HepG2 (cell line): ENCODE measurements around the gene GPR137. TPM values are rescaled to one million over a fixed set of nuclear protein-coding genes. Genes with fewer than 3 reads are reported as not detected.
A peak's percentile ranks its signal among the peaks of the same experiment; 100 is the strongest.

Source experiments
- ARNT ChIP-seq: fragments of 450-650 bp; IDR thresholded peaks from 2 replicates; pipeline ENCODE4 v1.6.1; 2017
- EED ChIP-seq: sonication (generic); formaldehyde crosslinking; IDR thresholded peaks from 2 replicates; pipeline ENCODE4 v1.5.0; 2020; ENCODE audit warnings: mild to moderate bottlenecking, missing genetic modification reagents
- ELF1 ChIP-seq: sonication (generic); formaldehyde crosslinking; IDR thresholded peaks from 2 replicates; pipeline ENCODE4 v1.4.0; 2020; ENCODE audit warnings: missing genetic modification reagents
- GATAD2A ChIP-seq: IDR thresholded peaks from 2 replicates; pipeline ENCODE4 v1.6.1; 2016
- GLI4 ChIP-seq: sonication (generic); formaldehyde crosslinking; IDR thresholded peaks from 2 replicates; pipeline ENCODE4 v1.5.1; 2020; ENCODE audit warnings: missing genetic modification reagents, mild to moderate bottlenecking, moderate library complexity, borderline replicate concordance
- GPBP1L1 ChIP-seq: sonication (generic); formaldehyde crosslinking; IDR thresholded peaks from 2 replicates; pipeline ENCODE4 v1.5.0; 2020; ENCODE audit warnings: mild to moderate bottlenecking, missing genetic modification reagents
- HNF1A ChIP-seq, 2 experiments: sonication (generic) in 1 of 2; formaldehyde crosslinking in 1 of 2; IDR thresholded peaks; 2 replicates each; pipeline versions ENCODE4 v1.4.0 to v1.6.1; 2016 to 2020; ENCODE audit warnings: borderline replicate concordance in 1 of 2, low read depth in 1 of 2, mild to moderate bottlenecking in 1 of 2, missing genetic modification reagents in 1 of 2
- IKZF5 ChIP-seq: IDR thresholded peaks from 2 replicates; pipeline ENCODE4 v1.6.1; 2018; ENCODE audit warnings: missing genetic modification reagents, mild to moderate bottlenecking, missing compliant biosample characterization
- JDP2 ChIP-seq: sonication (generic); formaldehyde crosslinking; IDR thresholded peaks from 2 replicates; pipeline ENCODE4 v1.8.1; 2022; ENCODE audit warnings: missing genetic modification reagents, borderline replicate concordance
- JUN ChIP-seq: sonication (generic); formaldehyde crosslinking; IDR thresholded peaks from 2 replicates; pipeline ENCODE4 v1.4.0; 2020; ENCODE audit warnings: mild to moderate bottlenecking, missing genetic modification reagents
- MBD4 ChIP-seq: IDR thresholded peaks from 2 replicates; pipeline ENCODE4 v1.6.1; 2012; ENCODE audit warnings: low read length, inconsistent platforms, borderline replicate concordance
- MEIS2 ChIP-seq: sonication (generic); formaldehyde crosslinking; IDR thresholded peaks from 2 replicates; pipeline ENCODE4 v1.9.0; 2021; ENCODE audit warnings: mild to moderate bottlenecking, missing genetic modification reagents
- NAIF1 ChIP-seq: sonication (generic); formaldehyde crosslinking; IDR thresholded peaks from 2 replicates; pipeline ENCODE4 v1.5.0; 2020; ENCODE audit warnings: mild to moderate bottlenecking, missing genetic modification reagents, borderline replicate concordance
- RFXAP ChIP-seq: sonication (generic); formaldehyde crosslinking; IDR thresholded peaks from 2 replicates; pipeline ENCODE4 v1.4.0; 2020; ENCODE audit warnings: missing genetic modification reagents, borderline replicate concordance
- SMYD3 ChIP-seq: sonication (generic); formaldehyde crosslinking; IDR thresholded peaks from 2 replicates; pipeline ENCODE4 v1.8.1; 2023; ENCODE audit warnings: mild to moderate bottlenecking, missing genetic modification reagents
- SPEN ChIP-seq: sonication (generic); formaldehyde crosslinking; IDR thresholded peaks from 2 replicates; pipeline ENCODE4 v1.5.1; 2020; ENCODE audit warnings: low read depth, mild to moderate bottlenecking, missing genetic modification reagents
- TCF7 ChIP-seq: sonication (generic); IDR thresholded peaks from 2 replicates; pipeline ENCODE4 v1.6.1; 2016; ENCODE audit warnings: antibody characterized with exemption, low read depth
- TFDP1 ChIP-seq: IDR thresholded peaks from 2 replicates; pipeline ENCODE4 v1.6.1; 2016; ENCODE audit warnings: missing compliant biosample characterization, missing genetic modification reagents, borderline replicate concordance
- ZNF747 ChIP-seq: sonication (generic); formaldehyde crosslinking; IDR thresholded peaks from 2 replicates; pipeline ENCODE4 v1.8.1; 2023; ENCODE audit warnings: missing genetic modification reagents, mild to moderate bottlenecking, borderline replicate concordance
- polyA plus RNA-seq, 8 experiments: library from polyadenylated mRNA; depleted of rRNA in 3 of 8; stranded (reverse) in 7 of 8; unstranded in 1 of 8; fragments of >200 nt; fragmentation: Illumina TruSeq in 4 of 8; extraction: Trizol in 4 of 8; gene quantifications; 2 replicates each; pipeline versions ENCODE4 v1.2.1 to v1.2.3, GENCODE V29; 2011 to 2016; ENCODE audit warnings: low read depth in 4 of 8, missing spikeins in 1 of 8, mixed read lengths in 1 of 8; ENCODE audit not compliant: insufficient read depth in 1 of 8
- total RNA-seq, 5 experiments: library from RNA; depleted of rRNA; stranded (reverse); fragments of >200 nt; fragmentation: Illumina TruSeq; extraction: Trizol; gene quantifications; 2 replicates each; pipeline ENCODE4 v1.2.3, GENCODE V29; 2016; ENCODE audit warnings: low read depth in 1 of 5
- TF ChIP-seq, protein P1 (sequence below): sonication (generic); formaldehyde crosslinking; IDR thresholded peaks from 2 replicates; pipeline ENCODE4 v1.5.0; 2020; ENCODE audit warnings: missing genetic modification reagents, mild to moderate bottlenecking, borderline replicate concordance

The GPR137 gene
- total and polyA plus RNA-seq, 2 of the 13 experiments (the other 11 are each of a cell fraction or from before 2014, with no cell fraction given), result 8.5 to 13.2 TPM

GRCh38 chr11:64241491-64242374, 43.9 kb upstream of the GPR137 start (continued):
- no peak for TF ChIP-seq HNF1A (IDR thresholded peaks at IDR 0.05; ENCODE audit: low read depth)
- TF ChIP-seq HNF1A (CRISPR knock-in tag; IDR thresholded peaks at IDR 0.05; ENCODE audit: borderline replicate concordance), result peak; percentile 54
- no peak for TF ChIP-seq SMYD3
- TF ChIP-seq JUN (CRISPR knock-in tag), result no peak
- TF ChIP-seq, protein P1, sequence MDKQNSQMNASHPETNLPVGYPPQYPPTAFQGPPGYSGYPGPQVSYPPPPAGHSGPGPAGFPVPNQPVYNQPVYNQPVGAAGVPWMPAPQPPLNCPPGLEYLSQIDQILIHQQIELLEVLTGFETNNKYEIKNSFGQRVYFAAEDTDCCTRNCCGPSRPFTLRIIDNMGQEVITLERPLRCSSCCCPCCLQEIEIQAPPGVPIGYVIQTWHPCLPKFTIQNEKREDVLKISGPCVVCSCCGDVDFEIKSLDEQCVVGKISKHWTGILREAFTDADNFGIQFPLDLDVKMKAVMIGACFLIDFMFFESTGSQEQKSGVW, result no peak
- TF ChIP-seq GPBP1L1, result no peak
- TF ChIP-seq ARNT, result no peak
- peak; percentile 79; the same call in 1 of the 2 replicates for TF ChIP-seq EED
- no peak for TF ChIP-seq ELF1
- TF ChIP-seq RFXAP (CRISPR knock-in tag), result no peak; the same call in 1 of the 2 replicates
- TF ChIP-seq NAIF1 (CRISPR knock-in tag), result peak; percentile 47; the same call in 1 of the 2 replicates
- TF ChIP-seq GLI4, result no peak
- TF ChIP-seq TCF7, result no peak
- TF ChIP-seq GATAD2A, result no peak
- no peak for TF ChIP-seq JDP2 (CRISPR knock-in tag)
- no peak for TF ChIP-seq MBD4
- peak; percentile 33 for TF ChIP-seq ZNF747 (CRISPR knock-in tag)
- TF ChIP-seq TFDP1, result no peak; the same call in 1 of the 2 replicates
- no peak for TF ChIP-seq SPEN (CRISPR knock-in tag)
- no peak for TF ChIP-seq MEIS2 (CRISPR knock-in tag)
- no peak for TF ChIP-seq IKZF5 (CRISPR knock-in tag)
